T-cell (primary cell): Measurements from ENCODE around the gene OR1F1. TPM values are rescaled to one million over a fixed set of nuclear protein-coding genes. Genes with fewer than 3 reads are reported as not detected.
A peak's percentile ranks its signal among the peaks of the same experiment; 100 is the strongest.
"Not testable (repeated sequence)": the region's sequence is repeated elsewhere in the genome, so short reads cannot be mapped to it uniquely, and the experiment has no call there.

ENCODE experiments used
- ATAC-seq, 4 experiments: fragments of 200-7000 bp in 3 of 4; fragments of 150-1000 bp in 1 of 4; cut with Tn5 transposase; replicated peaks in 1 of 4; 1 replicate in 3 of 4; 2 replicates in 1 of 4; pipeline ENCODE4 v1.10.0; 2021; ENCODE audit warnings: moderate library complexity in 3 of 4, mild to moderate bottlenecking in 2 of 4, moderate number of reproducible peaks in 1 of 4
- CTCF ChIA-PET, 2 donors: fragments of 300-600 bp; sonication (Branson Sonifier 250); formaldehyde crosslinking; loops; one replicate each; lab custom pipeline; 2022; ENCODE audit warnings: antibody characterized with exemption in 2 of 2; lab: Charles Lee
- POLR2A ChIA-PET, 2 donors: fragments of 300-600 bp; sonication (Branson Sonifier 250); formaldehyde crosslinking; loops; one replicate each; lab custom pipeline; 2022; ENCODE audit warnings: antibody characterized with exemption in 2 of 2; lab: Charles Lee
- DNase-seq, 35 experiments: peaks; one replicate each; pipeline versions ENCODE4 v3.0.0 to v3.0.0-alpha.2; 2013 to 2023
- H3K27ac ChIP-seq: one replicate; pipeline ENCODE4 v1.5.1; 2013; ENCODE audit warnings: low read length
- H3K27me3 ChIP-seq, 2 experiments: replicated peaks in 1 of 2; 1 replicate in 1 of 2; 2 replicates in 1 of 2; pipeline versions ENCODE4 v1.6.1 to v1.7.0; 2013; ENCODE audit warnings: low read length in 1 of 2, mixed read lengths in 1 of 2; ENCODE audit not compliant: control insufficient read depth in 2 of 2, insufficient read depth in 2 of 2; ENCODE audit errors: extremely low read depth in 1 of 2
- H3K36me3 ChIP-seq, 2 donors: 1 replicate in 1 of 2; 2 replicates in 1 of 2; pipeline versions ENCODE4 v1.6.1 to v1.7.0; 2013; ENCODE audit warnings: low read length in 1 of 2; ENCODE audit not compliant: control insufficient read depth in 2 of 2, insufficient read depth in 1 of 2; ENCODE audit errors: extremely low read depth in 1 of 2
- H3K4me1 ChIP-seq, 2 experiments: 1 replicate in 1 of 2; 2 replicates in 1 of 2; pipeline versions ENCODE4 v1.6.1 to v1.7.0; 2013; ENCODE audit warnings: low read length in 2 of 2, mixed read lengths in 1 of 2; ENCODE audit not compliant: insufficient read depth in 2 of 2, control insufficient read depth in 1 of 2; ENCODE audit errors: extremely low read depth in 1 of 2
- H3K4me3 ChIP-seq, 2 donors: 1 replicate in 1 of 2; 2 replicates in 1 of 2; pipeline versions ENCODE4 v1.5.1 to v1.7.0; 2013; ENCODE audit warnings: mild to moderate bottlenecking in 2 of 2, low read length in 1 of 2, moderate library complexity in 1 of 2; ENCODE audit not compliant: control insufficient read depth in 1 of 2; ENCODE audit errors: extremely low read depth in 1 of 2
- H3K9me3 ChIP-seq: 2 replicates; pipeline ENCODE4 v1.7.0; 2013
- H3K27ac Mint-ChIP-seq, 2 donors: one replicate each; pipeline ENCODE4 v1.8.0; 2020 to 2021; ENCODE audit warnings: mild to moderate bottlenecking in 2 of 2, mixed read lengths in 2 of 2
- H3K27me3 Mint-ChIP-seq, 2 donors: one replicate each; pipeline ENCODE4 v1.8.0; 2021 to 2022; ENCODE audit warnings: mixed read lengths in 2 of 2
- H3K36me3 Mint-ChIP-seq: one replicate; pipeline ENCODE4 v1.8.0; 2021; ENCODE audit warnings: mixed read lengths
- H3K4me1 Mint-ChIP-seq, 3 donors: one replicate each; pipeline ENCODE4 v1.8.0; 2020 to 2022; ENCODE audit warnings: mixed read lengths in 3 of 3, mild to moderate bottlenecking in 1 of 3
- H3K4me3 Mint-ChIP-seq, 3 donors: one replicate each; pipeline ENCODE4 v1.8.0; 2020 to 2022; ENCODE audit warnings: mild to moderate bottlenecking in 3 of 3, mixed read lengths in 3 of 3, moderate library complexity in 3 of 3
- H3K9me3 Mint-ChIP-seq, 3 donors: one replicate each; pipeline ENCODE4 v1.8.0; 2020 to 2022; ENCODE audit warnings: mixed read lengths in 3 of 3
- whole genome bisulfite sequencing: methylation state at CpG from one replicate; pipeline ENCODE4 v1.1.5; 2013; ENCODE audit warnings: missing lambda C conversion rate; ENCODE audit not compliant: insufficient coverage; 5-methylcytosine and 5-hydroxymethylcytosine counted together
- total RNA-seq, 35 experiments: library from RNA in 6 of 35; stranded (reverse) in 6 of 35; fragments of 120-200 nt in 1 of 35; gene quantifications; one replicate each; pipeline versions ENCODE4 v1.2.1 to v1.2.4 and lab custom pipeline; 2013 to 2026

OR1F1 gene
- total RNA-seq, 5 donors from 2014 or later (not counting 1 experiment from before 2014, with no cell fraction given) = not detected

- no peak for DNase-seq
- Histone ChIP-seq H3K4me3 (no peak overlapping the region), H3K9me3 (no peaks in the 10 kb centered on the region), H3K4me1 (peaks cover 3 to 54% of the 10 kb centered on the region in 2 experiments), H3K27ac (no peak overlapping the region), H3K36me3 (no peaks in the 10 kb centered on the region), H3K27me3 (peaks cover 8 to 92% of the 10 kb centered on the region in 2 experiments)
- POLR2A ChIA-PET = interaction anchor here in 1 of 2 donors (0.6 kb wide), 1 partner anchor 170 kb away, joined by 7 read pairs; no protein-coding TSS in a partner anchor
- H3K4me3 Mint-ChIP-seq = peak overlapping the region in 1 of 3 donors; percentile 48
- H3K4me1 Mint-ChIP-seq = peaks cover 33 to 38% (median 38%) of the 10 kb centered on the region in 3 donors
- no peaks in the 10 kb centered on the region for H3K9me3 Mint-ChIP-seq
- H3K27me3 Mint-ChIP-seq = peaks cover 53 to 74% of the 10 kb centered on the region in 2 donors
- H3K36me3 Mint-ChIP-seq = no peaks in the 10 kb centered on the region
- H3K27ac Mint-ChIP-seq = no peak overlapping the region
- CTCF ChIA-PET = interaction anchor here in 1 of 2 donors (0.7 kb wide), 1 partner anchor 40 kb away, joined by 3 read pairs; the partner anchor contains the start of gene ZNF213
- no peak for ATAC-seq
- WGBS = 29% methylated on average over 24 of the region's 28 CpGs
These were observed 13.3 kb upstream of the OR1F1 start for GRCh38 chr16:3174618-3175148.

- DNase-seq (no peak), ATAC-seq (no peak)
- no peaks in the 10 kb centered on the region for H3K36me3 Mint-ChIP-seq
- Histone ChIP-seq H3K36me3 (no peaks in the 10 kb centered on the region), H3K27ac (no peak overlapping the region), H3K9me3 (no peaks in the 10 kb centered on the region), H3K4me3 (peak overlapping the region in 1 of 2 donors; percentile 7), H3K4me1 (peaks cover 3 to 51% of the 10 kb centered on the region in 2 experiments), H3K27me3 (peaks cover 7 to 92% of the 10 kb centered on the region in 2 experiments)
- WGBS = 13% methylated on average over 35 of the region's 39 CpGs
- H3K9me3 Mint-ChIP-seq = no peaks in the 10 kb centered on the region
- peaks cover 59 to 81% of the 10 kb centered on the region in 2 donors for H3K27me3 Mint-ChIP-seq
- peak overlapping the region in 1 of 3 donors; percentile 22 for H3K4me3 Mint-ChIP-seq
- peaks cover 37 to 38% (median 38%) of the 10 kb centered on the region in 3 donors for H3K4me1 Mint-ChIP-seq
- H3K27ac Mint-ChIP-seq = no peak overlapping the region
- ChIA-PET POLR2A (no interaction called here), CTCF (interaction anchor here in 1 of 2 donors (0.5 to 0.7 kb wide), 2 partner anchors 8 to 40 kb away, joined by 3 read pairs; partner anchors contain the start of gene ZNF213)
These were observed 12.6 kb upstream of the OR1F1 start for GRCh38 chr16:3175157-3176093.

DNA sequence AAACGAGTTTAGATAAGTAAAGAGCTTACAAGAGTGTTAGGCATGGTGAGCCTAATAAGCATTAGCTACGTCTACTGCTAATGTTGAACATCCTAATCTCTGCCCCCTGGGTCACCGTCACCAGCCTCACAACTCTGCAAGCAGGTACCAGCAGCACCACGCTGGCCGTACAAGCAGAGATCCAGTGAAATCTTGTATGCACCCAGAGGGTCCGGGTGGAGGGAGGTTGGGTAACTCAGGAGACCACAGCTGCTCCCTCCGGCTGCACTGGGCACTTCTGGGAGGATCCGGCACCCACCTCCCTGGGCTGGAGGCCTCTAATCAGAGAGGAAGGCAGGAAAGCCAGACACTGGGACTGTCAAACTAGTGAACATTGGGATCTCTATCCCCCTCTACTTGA lies 8.4 kb upstream of the OR1F1 start:
- H3K36me3 ChIP-seq = no peaks in the 10 kb centered on the region
- no peaks in the 10 kb centered on the region for H3K9me3 ChIP-seq
- H3K27me3 ChIP-seq = peaks cover 6 to 91% of the 10 kb centered on the region in 2 experiments
- H3K27me3 Mint-ChIP-seq = peaks cover 76 to 90% of the 10 kb centered on the region in 2 donors
- H3K4me3 Mint-ChIP-seq = no peak overlapping the region
- H3K4me1 Mint-ChIP-seq = peaks cover 29 to 41% (median 35%) of the 10 kb centered on the region in 3 donors
- peaks cover 0 to 3% (median 0%) of the 10 kb centered on the region in 3 donors for H3K9me3 Mint-ChIP-seq
- H3K27ac ChIP-seq = no peak overlapping the region
- H3K4me3 ChIP-seq = no peak overlapping the region
- H3K4me1 ChIP-seq = peaks cover 0 to 32% of the 10 kb centered on the region in 2 experiments
- ATAC-seq = no peak
- H3K27ac Mint-ChIP-seq = peak overlapping the region in 1 of 2 donors; percentile 5
- no peak for DNase-seq
- 42% methylated on average over 2 of the region's 8 CpGs for WGBS
- ChIA-PET CTCF (interaction anchor here in 1 of 2 donors (0.5 kb wide), 1 partner anchor 78 kb away, joined by 4 read pairs; no protein-coding TSS in a partner anchor), POLR2A (no interaction called here)
- peaks cover 4% of the 10 kb centered on the region for H3K36me3 Mint-ChIP-seq

GRCh38 chr16:3180445-3180878 lies 7.5 kb upstream of the OR1F1 start:
- Histone ChIP-seq H3K27me3 (peaks cover 6 to 91% of the 10 kb centered on the region in 2 experiments), H3K4me3 (no peak overlapping the region), H3K9me3 (no peaks in the 10 kb centered on the region), H3K27ac (no peak overlapping the region), H3K4me1 (peaks cover 0 to 24% of the 10 kb centered on the region in 2 experiments), H3K36me3 (no peaks in the 10 kb centered on the region)
- H3K4me1 Mint-ChIP-seq = peaks cover 25 to 40% (median 30%) of the 10 kb centered on the region in 3 donors
- peaks cover 76 to 86% of the 10 kb centered on the region in 2 donors for H3K27me3 Mint-ChIP-seq
- ATAC-seq = no peak
- H3K36me3 Mint-ChIP-seq = peaks cover 4% of the 10 kb centered on the region
- no peak overlapping the region for H3K27ac Mint-ChIP-seq
- 57% methylated on average over 12 of the region's 21 CpGs for WGBS
- peaks cover 0 to 3% (median 0%) of the 10 kb centered on the region in 3 donors for H3K9me3 Mint-ChIP-seq
- H3K4me3 Mint-ChIP-seq = no peak overlapping the region
- DNase-seq = no peak
- ChIA-PET CTCF (no interaction called here), POLR2A (no interaction called here)

- ATAC-seq, H3K36me3 ChIP-seq, H3K9me3 Mint-ChIP-seq, H3K27ac ChIP-seq, H3K9me3 ChIP-seq, H3K36me3 Mint-ChIP-seq, POLR2A ChIA-PET, H3K4me3 ChIP-seq, DNase-seq: not testable (repeated sequence)
- peaks cover 12 to 86% of the 10 kb centered on the region in 2 experiments for H3K27me3 ChIP-seq
- H3K27me3 Mint-ChIP-seq = peaks cover 72 to 84% of the 10 kb centered on the region in 2 donors
- peaks cover 0 to 22% of the 10 kb centered on the region in 2 experiments for H3K4me1 ChIP-seq
- CTCF ChIA-PET = interaction anchor here (0.6 to 1.0 kb wide), 2 partner anchors 10 to 439 kb away, joined by 3 read pairs; no protein-coding TSS in a partner anchor
- peak overlapping the region; percentile 34 to 79 (median 58) for H3K4me3 Mint-ChIP-seq
- H3K27ac Mint-ChIP-seq = peak overlapping the region in 1 of 2 donors; percentile 39
- WGBS = 63% methylated on average over 2 of the region's 8 CpGs
- H3K4me1 Mint-ChIP-seq = peaks cover 20 to 44% (median 28%) of the 10 kb centered on the region in 3 donors
These were observed 5.8 kb upstream of the OR1F1 start for GRCh38 chr16:3182293-3182607.
